22Rv1 (cell line): ENCODE data around the gene PRSS38.

Source experiments
- H3K27ac ChIP-seq: fragments of 450-650 bp; 2 replicates; pipeline ENCODE4 v1.5.1; 2017
- CTCF ChIP-seq: fragments of 450-650 bp; IDR thresholded peaks from 2 replicates; pipeline ENCODE4 v1.5.1; 2017; ENCODE audit warnings: mild to moderate bottlenecking
- ZFX ChIP-seq: fragments of 450-650 bp; IDR thresholded peaks from 2 replicates; pipeline ENCODE4 v1.6.1; 2017; ENCODE audit warnings: antibody characterized with exemption, borderline replicate concordance

The PRSS38 gene

GRCh38 chr1:227779685-227780084 lies 35.8 kb upstream of the PRSS38 start:
- TF ChIP-seq CTCF, result no peak
- TF ChIP-seq ZFX, result no peak
- H3K27ac ChIP-seq, result no peak overlapping the region

DNA sequence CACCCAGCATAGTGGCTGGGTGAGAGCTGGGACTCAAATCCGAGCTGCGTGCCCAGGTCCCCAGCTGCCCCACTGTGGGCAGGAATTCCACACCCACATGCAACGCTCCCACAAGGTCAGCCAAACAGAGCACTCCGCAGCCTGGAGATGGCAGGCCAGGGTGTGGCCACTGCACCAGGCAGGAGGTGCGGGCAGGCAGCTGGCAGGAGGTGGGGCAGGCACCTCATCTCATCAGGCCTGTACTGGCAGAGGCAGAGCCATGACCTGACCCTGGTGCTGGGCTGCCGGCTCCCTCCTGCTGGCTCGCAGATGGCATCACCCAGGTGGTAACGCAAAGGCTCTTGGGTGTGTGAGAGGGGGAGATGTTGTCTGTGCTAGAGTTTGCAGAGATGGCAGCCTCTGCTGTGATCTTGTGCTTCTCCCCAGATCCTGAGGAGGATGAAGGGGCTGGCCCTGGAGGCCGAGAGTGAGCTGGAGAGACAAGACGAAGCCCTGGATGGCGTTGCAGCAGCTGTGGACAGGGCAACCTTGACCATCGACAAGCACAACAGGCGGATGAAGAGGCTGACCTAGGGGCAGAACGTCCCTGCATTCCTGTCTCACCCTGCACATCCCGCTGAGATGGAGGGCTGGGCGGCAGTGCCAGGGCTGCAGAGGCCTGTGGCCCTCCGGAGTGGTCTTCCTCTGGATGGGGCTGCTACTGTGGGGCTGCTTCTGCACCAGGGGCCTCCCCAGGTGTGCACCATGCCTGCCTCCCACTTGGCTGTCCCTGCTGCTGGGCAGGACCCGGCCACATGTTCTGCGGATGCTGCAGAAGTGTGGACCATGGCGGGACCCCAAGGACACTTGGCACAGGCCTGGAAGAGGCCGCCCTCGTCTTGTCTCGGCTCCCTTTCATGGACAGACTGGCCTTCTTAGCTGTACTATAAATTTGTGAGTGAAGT lies 35.1 kb upstream of the PRSS38 start:
- H3K27ac ChIP-seq, result no peak overlapping the region
- TF ChIP-seq ZFX (no peak), CTCF (no peak)

GRCh38 chr1:227781314-227781930 lies 34.1 kb upstream of the PRSS38 start:
- H3K27ac ChIP-seq, result no peak overlapping the region

DNA sequence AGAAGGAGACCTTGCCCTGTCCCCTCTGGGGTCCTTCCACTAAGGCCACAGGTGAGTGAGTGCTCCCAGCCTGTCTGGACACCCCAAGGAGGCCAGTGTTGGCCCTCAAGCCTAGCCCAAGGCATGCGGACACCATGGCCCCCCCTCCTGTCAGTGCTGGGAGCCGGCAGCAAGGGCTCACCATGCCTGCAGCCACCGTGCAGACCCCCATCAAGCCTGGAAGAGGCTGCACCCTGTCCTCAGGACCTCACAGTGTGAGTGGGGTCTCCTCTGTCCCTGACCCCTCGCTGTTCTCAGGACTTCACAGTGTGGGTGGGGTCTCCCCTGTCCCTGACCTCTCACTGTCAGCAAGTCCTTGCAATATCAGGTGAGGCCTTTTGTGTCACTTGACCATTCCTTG lies 33.2 kb upstream of the PRSS38 start:
- H3K27ac ChIP-seq, result no peak overlapping the region
- TF ChIP-seq ZFX, result no peak

More at GRCh38 chr1:227781314-227781930, 34.1 kb upstream of the PRSS38 start:
- TF ChIP-seq CTCF, result no peak
- no peak for TF ChIP-seq ZFX

DNA sequence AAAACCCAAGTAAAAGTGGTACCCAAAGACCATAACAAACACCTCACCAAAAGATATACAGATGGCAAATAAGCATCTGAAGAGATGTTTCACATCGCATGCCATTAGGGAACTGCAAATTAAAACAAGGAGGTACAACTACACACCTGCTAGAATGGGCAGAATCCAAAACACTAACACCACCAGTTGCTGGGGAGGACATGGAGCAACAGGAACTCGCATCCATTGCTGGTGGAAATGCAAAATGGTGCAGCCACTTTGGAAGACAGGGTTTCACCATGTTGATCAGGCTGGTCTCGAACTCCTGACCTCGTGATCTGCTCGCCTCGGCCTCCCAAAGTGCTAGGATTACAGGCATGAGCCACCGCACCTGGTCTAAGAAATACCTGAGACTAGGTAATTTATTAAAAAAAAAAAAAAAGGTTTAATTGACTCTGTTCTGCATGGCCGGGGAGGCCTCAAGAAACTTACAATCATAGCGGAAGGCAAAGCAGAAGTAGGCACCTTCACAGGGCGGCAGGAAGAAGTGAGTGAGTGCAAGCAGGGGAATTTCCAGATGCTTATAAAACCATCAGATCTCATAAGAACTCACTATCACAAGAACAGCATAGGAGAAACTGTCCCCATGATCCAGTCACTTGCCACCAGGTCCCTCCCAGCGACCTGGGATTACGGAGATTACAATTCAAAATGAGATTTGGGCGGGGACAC lies 30.2 kb upstream of the PRSS38 start:
- TF ChIP-seq CTCF (no peak), ZFX (no peak)
- no peak overlapping the region for H3K27ac ChIP-seq

DNA sequence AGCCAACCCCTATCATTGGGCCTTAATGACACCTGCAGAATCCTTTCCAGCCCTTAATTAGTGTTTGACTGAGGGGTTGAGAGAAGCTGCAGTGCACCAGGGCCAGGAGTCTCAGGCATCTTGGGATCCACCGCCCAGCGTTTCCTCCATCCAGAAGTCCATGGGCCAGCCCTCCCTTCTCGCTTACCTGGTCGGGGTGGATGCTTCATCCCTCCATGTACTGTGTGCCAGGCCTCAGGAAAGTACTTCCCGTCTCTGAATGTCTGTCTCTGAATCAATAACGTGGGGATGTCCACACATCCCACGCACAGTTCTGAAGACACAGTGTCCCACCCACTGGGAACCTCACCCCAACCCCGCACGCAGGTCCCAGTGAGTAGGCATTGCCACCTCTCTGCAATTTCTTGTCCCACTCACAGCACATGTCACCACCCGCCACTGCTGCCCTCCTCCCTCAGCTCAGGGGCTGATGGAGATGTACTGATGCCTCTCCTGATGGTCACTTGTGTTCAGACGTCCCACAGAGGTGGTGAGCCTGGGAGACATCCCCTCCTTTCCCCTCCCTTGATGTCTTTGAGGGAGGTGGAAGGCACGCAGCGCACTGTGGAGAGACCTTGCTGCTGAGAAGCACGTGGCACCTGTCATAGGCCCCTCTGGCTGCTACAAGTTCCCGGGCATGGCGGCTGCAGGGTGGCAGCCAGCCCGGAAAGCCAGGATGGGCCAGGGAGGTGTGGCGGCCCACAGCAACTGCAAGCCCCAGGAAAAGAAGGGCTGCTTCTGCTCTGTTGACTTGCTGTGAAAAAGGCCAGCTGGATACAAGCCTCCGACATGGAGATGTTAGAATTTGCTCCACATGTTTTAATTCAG lies 29.4 kb upstream of the PRSS38 start:
- TF ChIP-seq CTCF, result no peak
- no peak for TF ChIP-seq ZFX
- no peak overlapping the region for H3K27ac ChIP-seq
